Measurements from ENCODE around the gene CDK15.

Gene CDK15

GRCh38 chr2:201909961-201910361, 103.6 kb downstream of the CDK15 start:
- DNase-seq (ENCODE audit: low spot score), result peak; percentile 2

GRCh38 chr2:201911372-201911771, 105.0 kb downstream of the CDK15 start:
- DNase-seq (ENCODE audit: low spot score), result no peak

GRCh38 chr2:201913201-201913600, 106.9 kb downstream of the CDK15 start:
- no peak for DNase-seq (ENCODE audit: low spot score)

GRCh38 chr2:201915446-201915845, 109.1 kb downstream of the CDK15 start:
- no peak for DNase-seq (ENCODE audit: low spot score)

GRCh38 chr2:201916565-201916964, 110.2 kb downstream of the CDK15 start:
- no peak for DNase-seq (ENCODE audit: low spot score)

- no peak for DNase-seq (ENCODE audit: low spot score)
Measured at GRCh38 chr2:201918616-201919307, 112.4 kb downstream of the CDK15 start.

- no peak for DNase-seq (ENCODE audit: low spot score)
Measured at GRCh38 chr2:201919308-201919634, 112.9 kb downstream of the CDK15 start.

GRCh38 chr2:201923436-201924328, 117.3 kb downstream of the CDK15 start:
- DNase-seq (ENCODE audit: low spot score), result no peak

- DNase-seq (ENCODE audit: low spot score), result no peak
Measured at GRCh38 chr2:201924453-201924852, 118.1 kb downstream of the CDK15 start.

- no peak for DNase-seq (ENCODE audit: low spot score)
Measured at GRCh38 chr2:201925056-201925455, 118.7 kb downstream of the CDK15 start.

- no peak for DNase-seq (ENCODE audit: low spot score)
Measured at GRCh38 chr2:201926067-201926466, 119.7 kb downstream of the CDK15 start.

- no peak for DNase-seq (ENCODE audit: low spot score)
Measured at GRCh38 chr2:201928363-201928762, 122.0 kb downstream of the CDK15 start.

- DNase-seq (ENCODE audit: low spot score), result no peak
Measured at GRCh38 chr2:201929281-201930026, 123.1 kb downstream of the CDK15 start.

GRCh38 chr2:201930043-201930442, 123.7 kb downstream of the CDK15 start:
- no peak for DNase-seq (ENCODE audit: low spot score)

GRCh38 chr2:201930831-201931230, 124.5 kb downstream of the CDK15 start:
- no peak for DNase-seq (ENCODE audit: low spot score)

- DNase-seq (ENCODE audit: low spot score), result no peak
Measured at GRCh38 chr2:201931475-201931874, 125.1 kb downstream of the CDK15 start.

GRCh38 chr2:201931951-201932350, 125.6 kb downstream of the CDK15 start:
- DNase-seq (ENCODE audit: low spot score), result no peak

GRCh38 chr2:201932511-201932910, 126.2 kb downstream of the CDK15 start:
- DNase-seq (ENCODE audit: low spot score), result no peak

- DNase-seq (ENCODE audit: low spot score), result no peak
Measured at GRCh38 chr2:201933792-201934237, 127.5 kb downstream of the CDK15 start.

GRCh38 chr2:201936817-201937216, 130.5 kb downstream of the CDK15 start:
- DNase-seq (ENCODE audit: low spot score), result no peak

GRCh38 chr2:201937343-201937742, 131.0 kb downstream of the CDK15 start:
- no peak for DNase-seq (ENCODE audit: low spot score)

GRCh38 chr2:201938156-201938775, 131.9 kb downstream of the CDK15 start:
- DNase-seq (ENCODE audit: low spot score), result no peak
